NCI-H2196 treated with DMSO at 0.1 percent for 48 hours (cell line): ENCODE results near the gene PCNP.
"Not testable (repeated sequence)": the region's sequence is repeated elsewhere in the genome, so short reads cannot be mapped to it uniquely, and the experiment has no call there.

ENCODE experiments used
- DNase-seq: peaks from one replicate; lab custom pipeline; 2025; ENCODE audit not compliant: unreplicated experiment; lab: John Stamatoyannopoulos, UW

The PCNP gene

DNA sequence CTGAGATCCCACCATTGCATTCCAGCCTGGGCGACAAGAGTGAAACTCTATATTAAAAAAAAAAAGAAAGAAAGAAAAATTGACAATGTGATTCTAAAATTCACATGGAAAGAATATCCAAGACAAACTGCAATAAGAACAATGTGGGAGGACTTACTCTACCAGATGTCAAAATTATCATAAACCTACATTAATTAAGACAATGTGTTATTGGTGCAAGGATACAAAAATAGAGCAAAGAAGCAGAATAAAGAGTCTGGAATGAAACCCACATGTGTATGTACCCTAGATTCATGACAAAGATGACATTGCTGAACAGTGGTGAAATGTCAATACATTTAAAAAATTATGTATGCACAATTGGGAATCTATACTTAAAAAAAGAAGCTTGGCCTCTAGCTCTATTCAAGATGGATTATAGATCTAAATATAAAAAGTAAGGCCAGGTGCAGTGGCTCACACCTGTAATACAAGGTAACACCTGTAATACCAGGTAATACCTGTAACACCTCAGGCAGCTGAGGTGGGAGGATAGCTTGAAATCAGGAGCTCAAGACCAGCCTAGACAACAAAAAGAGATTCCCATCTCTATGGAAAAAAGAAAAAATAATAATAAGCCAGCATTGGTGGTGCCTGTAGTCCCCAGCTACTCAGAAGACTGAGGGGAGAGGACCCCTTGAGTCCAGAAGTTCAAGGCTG is 57.3 kb downstream of the PCNP start:
- no peak for DNase-seq

DNA sequence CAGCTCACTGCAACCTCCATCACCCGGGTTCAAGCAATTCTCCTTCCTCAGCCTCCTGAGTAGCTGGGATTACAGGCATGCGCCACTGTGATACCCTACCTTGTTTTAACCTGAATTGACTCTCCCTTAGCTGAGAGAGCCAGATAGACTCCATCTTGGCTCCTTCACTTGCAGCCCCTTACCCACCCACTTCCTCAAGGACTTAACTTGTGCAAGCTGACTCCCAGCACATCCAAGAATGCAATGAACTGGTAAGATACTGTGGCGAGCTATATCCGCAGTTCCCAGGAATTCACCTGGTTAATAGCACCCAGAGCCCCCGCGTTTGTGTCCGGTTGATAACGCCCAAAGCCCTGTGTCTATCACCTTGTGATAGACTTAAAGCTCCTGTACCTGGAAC is 58.0 kb downstream of the PCNP start:
- not testable (repeated sequence) for DNase-seq

DNA sequence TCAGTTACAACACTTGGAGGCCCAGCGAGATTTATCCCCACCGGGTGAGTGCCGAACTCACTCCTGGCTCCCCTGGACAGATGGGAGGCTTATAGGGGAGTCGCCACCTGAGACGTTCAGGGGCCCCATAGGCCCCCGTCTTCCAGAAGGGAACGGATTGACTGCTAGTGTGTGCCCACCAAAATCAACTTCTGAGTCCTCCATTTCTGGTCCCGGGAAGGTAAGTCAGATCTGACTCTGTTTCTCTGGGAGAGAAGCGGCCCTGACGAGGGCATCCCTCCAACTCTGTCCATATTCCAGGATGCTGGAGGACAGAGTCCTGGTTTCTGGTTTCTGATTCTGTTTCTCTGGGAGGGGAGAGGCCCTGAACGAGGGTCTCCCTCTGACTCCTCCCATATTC is 58.6 kb downstream of the PCNP start:
- no peak for DNase-seq

DNA sequence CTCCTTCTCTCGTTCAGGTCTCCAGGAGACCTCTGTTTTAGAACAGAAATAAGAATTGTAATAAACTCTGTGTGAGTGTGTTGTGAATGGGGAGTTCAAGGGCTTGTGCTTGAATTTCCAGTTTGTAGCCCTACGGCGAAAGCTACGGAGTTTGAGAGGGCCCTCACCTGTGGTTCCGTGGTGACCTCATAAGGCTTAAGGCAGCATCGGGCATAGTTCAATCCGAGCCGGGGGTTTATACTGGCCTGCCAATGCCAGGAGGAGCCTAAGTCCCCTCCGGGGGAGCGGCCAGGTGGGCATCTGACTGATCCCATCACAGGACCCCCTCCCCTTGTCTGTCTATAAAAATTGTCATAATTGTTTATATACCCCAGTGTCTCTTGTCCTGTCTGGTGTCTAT is 59.2 kb downstream of the PCNP start:
- no peak for DNase-seq

DNA sequence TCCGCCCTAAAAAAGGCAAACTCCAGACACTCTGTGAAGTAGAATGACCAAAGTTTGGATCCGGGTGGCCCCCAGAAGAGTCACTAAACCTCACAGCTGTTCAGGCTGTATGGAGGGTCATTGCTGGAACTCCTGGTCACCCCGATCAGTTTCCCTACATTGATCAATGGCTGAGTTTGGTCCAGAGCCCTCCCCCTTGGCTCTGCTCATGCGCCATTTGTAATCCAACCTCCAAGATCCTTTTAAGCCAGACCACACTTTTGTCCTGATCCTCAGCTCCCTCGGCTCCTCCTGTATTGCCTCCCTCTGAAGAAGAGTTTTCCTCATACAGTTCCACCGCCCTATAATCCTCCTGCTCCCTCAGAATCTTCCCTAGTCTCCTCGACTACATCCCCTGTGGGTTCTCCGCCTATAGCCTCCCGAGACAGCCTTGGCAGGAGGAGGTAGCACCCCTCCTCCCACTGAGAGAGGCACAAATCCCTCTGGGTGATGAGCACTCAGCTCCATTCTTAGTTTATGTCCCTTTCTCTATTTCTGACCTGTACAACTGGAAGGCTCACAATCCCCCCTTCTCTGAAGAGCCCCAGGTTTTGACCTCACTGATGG is 60.7 kb downstream of the PCNP start:
- no peak for DNase-seq

DNA sequence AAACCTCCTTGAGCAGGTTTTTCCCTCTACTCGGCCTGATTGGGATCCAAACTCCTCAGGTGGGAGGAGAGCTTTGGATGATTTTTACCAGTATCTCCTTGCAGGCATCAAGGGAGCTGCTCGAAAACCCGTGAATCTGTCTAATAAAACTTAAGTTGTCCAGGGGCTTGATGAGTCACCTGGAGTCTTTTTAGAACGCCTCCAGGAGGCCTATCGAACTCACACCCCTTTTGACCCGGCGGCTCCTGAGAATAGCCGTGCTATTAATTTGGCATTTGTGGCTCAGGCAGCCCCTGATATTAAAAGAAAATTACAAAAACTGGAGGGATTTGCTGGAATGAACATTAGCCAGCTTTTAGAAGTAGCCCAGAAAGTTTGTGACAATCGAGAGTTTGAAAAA is 61.4 kb downstream of the PCNP start:
- no peak for DNase-seq

DNA sequence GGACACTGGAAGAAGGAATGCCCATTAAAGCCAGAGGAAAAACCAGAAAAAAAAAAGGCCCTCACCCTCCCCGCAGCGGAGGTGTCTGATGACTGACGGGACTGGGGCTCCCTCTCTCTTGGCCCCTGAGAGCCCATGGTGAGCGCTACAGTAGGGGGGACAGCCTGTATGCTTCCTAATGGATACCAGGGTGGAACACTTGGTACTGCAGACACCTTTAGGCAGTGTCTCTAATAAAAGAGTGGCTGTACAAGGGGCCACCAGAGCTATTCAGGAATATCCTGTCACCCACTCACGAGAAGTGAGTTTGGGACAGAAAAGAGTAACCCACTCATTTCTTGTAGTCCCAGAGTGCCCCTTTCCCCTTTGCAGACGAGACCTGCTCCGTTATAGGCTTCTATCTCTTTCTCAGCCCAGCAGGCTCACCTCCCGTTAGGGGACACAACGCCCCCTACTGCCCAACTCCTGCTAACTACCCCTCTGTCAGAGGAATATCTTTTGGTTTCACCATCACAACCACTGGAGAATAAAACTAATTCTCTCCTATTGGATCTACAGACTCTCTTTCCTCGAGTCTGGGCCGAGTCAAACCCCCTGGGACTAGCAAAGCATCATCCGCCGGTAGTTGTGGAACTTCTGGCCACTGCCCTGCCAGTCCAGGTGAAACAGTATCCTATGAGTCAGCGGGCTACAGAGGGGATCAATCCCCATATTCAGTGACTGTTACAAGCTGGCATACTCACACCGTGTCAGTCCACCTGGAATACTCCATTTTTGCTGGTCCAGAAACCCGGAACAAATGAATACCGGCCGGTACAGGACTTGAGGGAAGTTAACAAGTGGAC is 62.2 kb downstream of the PCNP start:
- no peak for DNase-seq

DNA sequence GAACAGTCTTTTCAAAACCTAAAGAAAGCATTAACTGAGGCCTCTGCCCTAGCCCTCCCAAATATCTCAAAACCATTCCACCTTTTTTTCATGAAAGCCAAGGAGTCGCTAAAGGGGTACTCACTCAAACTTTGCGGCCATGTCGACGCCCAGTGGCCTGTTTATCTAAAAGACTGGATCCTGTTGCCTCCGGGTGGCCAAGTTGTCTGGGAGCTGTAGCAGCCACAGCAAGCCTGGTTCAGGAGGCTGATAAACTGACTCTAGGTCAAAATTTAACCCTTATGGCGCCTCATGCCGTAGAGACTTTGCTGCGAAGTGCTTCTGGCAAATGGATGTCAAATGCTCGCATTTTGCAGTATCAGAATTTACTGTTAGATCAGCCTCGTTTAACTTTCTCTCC is 63.5 kb downstream of the PCNP start:
- no peak for DNase-seq

DNA sequence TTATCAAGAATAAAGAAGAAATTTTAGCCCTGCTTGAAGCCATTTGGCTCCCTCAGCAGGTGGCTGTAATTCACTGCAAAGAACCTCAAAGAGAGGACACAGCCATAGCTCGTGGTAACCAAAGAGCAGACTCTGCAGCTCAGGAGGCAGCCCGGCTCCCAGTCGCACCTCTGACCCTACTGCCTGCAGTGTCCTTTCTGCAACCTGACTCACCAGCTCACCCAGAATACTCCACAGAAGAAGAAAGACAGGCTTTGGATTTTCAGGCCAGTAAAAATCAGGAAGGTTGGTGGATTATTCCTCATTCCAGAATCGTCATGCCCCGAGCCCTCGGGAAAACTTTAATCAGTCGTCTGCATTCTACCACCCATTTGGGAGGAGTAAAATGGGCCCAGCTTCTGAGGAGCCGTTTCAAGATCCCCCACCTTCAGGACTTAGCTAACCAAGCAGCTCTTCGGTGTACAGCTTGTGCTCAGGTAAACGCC is 64.3 kb downstream of the PCNP start:
- DNase-seq = no peak

DNA sequence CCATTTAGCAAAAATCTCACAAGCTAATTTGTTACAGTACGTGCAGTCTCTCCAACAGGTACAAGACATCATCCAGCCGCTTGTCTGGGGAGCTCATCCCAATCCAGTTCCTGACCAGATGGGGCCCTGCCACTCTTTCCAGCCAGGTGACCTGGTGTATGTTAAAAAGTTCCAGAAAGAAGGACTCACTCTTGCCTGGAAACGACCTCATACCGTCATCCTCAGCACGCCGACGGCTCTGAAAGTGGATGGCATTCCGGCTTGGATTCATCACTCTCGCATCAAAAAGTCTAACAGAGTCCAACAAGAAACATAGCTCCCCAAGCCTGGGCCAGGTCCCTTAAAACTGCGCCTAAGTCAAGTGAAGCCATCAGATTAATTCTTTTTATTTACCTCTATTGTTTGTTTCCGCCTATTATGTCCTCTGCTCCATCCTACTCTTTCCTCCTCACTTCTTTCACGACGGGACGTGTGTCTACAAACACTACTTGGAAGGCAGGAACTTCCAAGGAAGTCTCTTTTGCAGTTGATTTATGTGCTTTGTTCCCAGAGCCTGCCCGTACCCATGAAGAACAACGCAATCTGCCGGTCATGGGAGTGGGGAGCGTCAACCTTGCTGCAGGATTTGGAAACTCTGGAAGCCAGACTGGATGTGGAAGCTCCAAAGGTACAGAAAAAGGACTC is 65.4 kb downstream of the PCNP start:
- no peak for DNase-seq

DNA sequence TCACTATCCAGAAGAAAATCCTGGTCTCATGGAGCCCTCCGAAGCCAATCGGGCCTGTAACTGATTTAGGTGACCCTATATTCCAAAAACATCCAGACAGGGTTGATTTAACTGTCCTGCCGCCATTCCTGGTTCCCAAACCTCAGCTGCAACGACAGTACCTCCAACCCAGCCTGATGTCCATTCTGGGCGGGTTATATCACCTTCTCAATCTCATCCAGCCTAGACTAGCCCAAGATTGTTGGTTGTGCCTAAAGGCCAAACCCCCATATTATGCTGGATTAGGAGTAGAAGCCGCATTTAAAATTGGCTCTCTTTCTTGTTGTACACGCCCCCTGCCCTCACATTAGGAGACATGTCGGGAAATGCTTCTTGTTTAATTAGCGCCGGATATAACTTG is 66.3 kb downstream of the PCNP start:
- DNase-seq = no peak

DNA sequence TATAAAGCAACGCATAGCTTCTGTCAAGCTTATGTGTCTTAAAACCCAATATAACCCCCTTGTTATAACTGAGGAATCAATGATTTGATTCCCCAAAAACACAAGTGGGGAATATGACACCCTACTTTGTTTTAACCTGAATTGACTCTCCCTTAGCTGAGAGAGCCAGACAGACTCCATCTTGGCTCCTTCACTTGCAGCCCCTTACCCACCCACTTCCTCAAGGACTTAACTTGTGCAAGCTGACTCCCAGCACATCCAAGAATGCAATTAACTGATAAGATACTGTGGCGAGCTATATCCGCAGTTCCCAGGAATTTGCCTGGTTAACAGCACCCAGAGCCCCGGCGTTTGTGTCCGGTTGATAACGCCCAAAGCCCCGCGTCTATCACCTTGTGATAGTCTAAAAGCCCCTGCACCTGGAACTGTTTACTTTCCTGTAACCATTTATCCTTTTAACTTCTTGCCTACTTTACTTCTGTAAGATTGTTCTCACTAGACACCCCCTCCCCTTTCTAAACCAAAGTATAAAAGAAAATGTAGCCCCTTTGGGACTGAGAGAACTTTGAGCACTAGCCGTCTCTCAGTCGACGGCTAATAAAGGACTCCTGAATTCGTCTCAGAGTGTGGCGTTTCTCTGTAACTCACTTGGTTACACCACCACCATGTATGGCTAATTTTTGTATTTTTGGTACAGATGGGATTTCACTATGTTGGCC is 67.6 kb downstream of the PCNP start:
- not testable (repeated sequence) for DNase-seq

DNA sequence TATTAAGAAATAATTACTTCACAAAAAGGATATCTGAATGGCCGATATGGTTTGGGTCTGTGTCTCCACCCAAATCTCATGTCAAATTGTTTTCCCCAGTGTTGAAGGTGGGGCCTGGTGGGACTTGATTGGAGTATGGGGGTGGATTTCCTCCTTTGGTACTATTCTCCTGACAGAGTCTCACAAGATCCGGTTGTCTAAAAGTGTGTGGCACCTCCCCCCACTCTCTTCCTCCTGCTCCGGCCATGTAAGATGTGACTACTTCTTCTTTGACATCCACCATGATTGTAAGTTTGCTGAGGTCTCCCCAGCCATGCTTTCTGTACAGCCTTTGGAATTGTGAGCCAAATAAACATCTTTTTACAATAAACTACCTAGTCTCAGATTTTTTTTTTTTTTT is 68.5 kb downstream of the PCNP start:
- no peak for DNase-seq

DNA sequence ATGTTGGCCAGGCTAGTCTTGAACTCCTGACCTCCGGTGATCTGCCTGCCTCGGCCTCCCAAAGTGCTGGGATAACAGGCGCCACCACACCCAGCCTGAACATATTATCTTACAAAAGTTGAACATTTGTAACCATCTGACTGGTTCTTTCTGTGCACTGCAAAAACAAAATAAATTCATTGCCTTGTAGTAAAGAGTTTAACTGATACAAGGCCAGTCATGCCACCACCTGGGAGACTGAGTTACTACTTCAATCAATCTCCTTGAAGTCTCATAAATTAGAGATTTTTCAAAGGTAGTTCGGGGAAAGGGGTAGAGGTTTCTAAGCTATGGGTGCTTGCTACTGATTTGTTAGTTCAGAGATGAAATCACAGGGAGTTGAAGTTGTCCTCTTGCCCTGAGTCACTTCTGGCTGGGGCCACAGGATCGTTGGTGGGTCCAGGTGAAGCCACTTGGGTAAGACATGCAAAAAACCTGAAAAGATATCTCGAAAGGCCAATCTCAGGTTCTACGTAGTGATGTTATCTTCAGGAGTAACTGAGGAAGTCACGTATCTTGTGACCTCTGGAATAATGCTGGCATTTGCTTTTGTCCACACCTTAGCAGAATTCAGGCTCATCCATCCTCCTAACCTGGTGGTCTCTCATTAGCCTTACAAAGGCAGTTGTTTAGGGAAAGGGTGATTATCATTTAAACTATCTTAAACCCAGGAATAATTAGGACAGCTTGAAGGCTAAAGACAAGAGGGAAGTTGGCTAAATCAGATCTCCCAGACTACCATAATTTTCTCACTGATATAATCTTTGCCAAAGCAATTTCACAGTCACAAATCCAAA is 69.2 kb downstream of the PCNP start:
- DNase-seq = no peak
